GM23248 (cell line): ENCODE data around the gene EIF4G1. TPM values are rescaled to one million over a fixed set of nuclear protein-coding genes. Genes with fewer than 3 reads are reported as not detected.

ENCODE experiments used
- DNase-seq: peaks from one replicate; pipeline ENCODE4 v3.0.0-alpha.2; 2015
- H2AFZ ChIP-seq: fragments of 200-600 bp; sonication (generic); 2 replicates; pipeline ENCODE4 v1.6.1; 2016; ENCODE audit warnings: antibody characterized with exemption
- H3F3A ChIP-seq: fragments of 200-600 bp; sonication (generic); 2 replicates; pipeline ENCODE4 v1.6.1; 2016; ENCODE audit warnings: mild to moderate bottlenecking, antibody characterized with exemption, mixed run types; ENCODE audit not compliant: insufficient read depth
- H3K27ac ChIP-seq: fragments of 200-600 bp; sonication (generic); 2 replicates; pipeline ENCODE4 v1.5.1; 2016; ENCODE audit warnings: mild to moderate bottlenecking
- H3K27me3 ChIP-seq: fragments of 200-600 bp; sonication (generic); replicated peaks from 2 replicates; pipeline ENCODE4 v1.6.1; 2016; ENCODE audit warnings: mild to moderate bottlenecking; ENCODE audit not compliant: insufficient read depth
- H3K36me3 ChIP-seq: fragments of 200-600 bp; sonication (generic); 2 replicates; pipeline ENCODE4 v1.6.1; 2016; ENCODE audit warnings: low read depth, mild to moderate bottlenecking
- H3K4me1 ChIP-seq: fragments of 200-600 bp; sonication (generic); 2 replicates; pipeline ENCODE4 v1.6.1; 2016; ENCODE audit warnings: mild to moderate bottlenecking; ENCODE audit not compliant: insufficient read depth
- H3K4me2 ChIP-seq: fragments of 200-600 bp; sonication (generic); one replicate; pipeline ENCODE4 v1.6.1; 2016; ENCODE audit warnings: mild to moderate bottlenecking; ENCODE audit not compliant: unreplicated experiment
- H3K4me3 ChIP-seq: fragments of 200-600 bp; sonication (generic); 2 replicates; pipeline ENCODE4 v1.5.1; 2016; ENCODE audit warnings: mild to moderate bottlenecking
- H3K79me2 ChIP-seq: fragments of 200-600 bp; sonication (generic); 2 replicates; pipeline ENCODE4 v1.6.1; 2016; ENCODE audit warnings: mild to moderate bottlenecking; ENCODE audit not compliant: insufficient read depth
- H3K9ac ChIP-seq: fragments of 200-600 bp; sonication (generic); 2 replicates; pipeline ENCODE4 v1.6.1; 2016; ENCODE audit warnings: mild to moderate bottlenecking
- H3K9me2 ChIP-seq: fragments of 200-600 bp; sonication (generic); 2 replicates; pipeline ENCODE4 v1.6.1; 2016; ENCODE audit warnings: mixed run types, mild to moderate bottlenecking, moderate library complexity; ENCODE audit not compliant: insufficient read depth
- H3K9me3 ChIP-seq: fragments of 200-600 bp; sonication (generic); one replicate; pipeline ENCODE4 v1.6.1; 2017; ENCODE audit warnings: low read depth
- H4K20me1 ChIP-seq: fragments of 200-600 bp; sonication (generic); 2 replicates; pipeline ENCODE4 v1.6.0; 2016; ENCODE audit not compliant: insufficient read depth
- EZH2 ChIP-seq: fragments of 200-600 bp; sonication (generic); IDR thresholded peaks from 2 replicates; pipeline ENCODE4 v1.6.1; 2018; ENCODE audit warnings: antibody characterized with exemption, mild to moderate bottlenecking; ENCODE audit not compliant: insufficient read depth, poor library complexity, severe bottlenecking
- EZH2phosphoT487 ChIP-seq: fragments of 200-600 bp; sonication (generic); IDR thresholded peaks from 2 replicates; pipeline ENCODE4 v1.6.1; 2018; ENCODE audit warnings: antibody characterized with exemption, moderate library complexity, mild to moderate bottlenecking, low read depth; ENCODE audit not compliant: insufficient read depth
- WGBS, 2 experiments: methylation state at CpG; one replicate each; pipeline ENCODE4 v1.1.6; 2015 to 2017; ENCODE audit warnings: low lambda C conversion rate in 2 of 2, low coverage in 1 of 2; ENCODE audit errors: missing lambda C conversion rate in 2 of 2; 5-methylcytosine and 5-hydroxymethylcytosine counted together
- in situ Hi-C: fragments of 300-500 bp; cut with MboI; formaldehyde crosslinking; loops from 2 replicates; pipeline ENCODE4 v1.15.0; 2020
- polyA plus RNA-seq: library from polyadenylated mRNA; unstranded; fragments of >200 nt; fragmentation: Nextera tagmentation; extraction: Ambion mirVana; gene quantifications from 2 replicates; pipeline ENCODE4 v1.2.1, GENCODE V29; 2016
- total RNA-seq: library from RNA; depleted of rRNA; stranded (reverse); fragments of >200 nt; shearing (Covaris generic); gene quantifications from 2 replicates; pipeline ENCODE4 v1.2.3, GENCODE V29; 2014

EIF4G1 gene
- total and polyA plus RNA-seq, 2 experiments from 2014 or later, result 184 to 370 TPM

DNA sequence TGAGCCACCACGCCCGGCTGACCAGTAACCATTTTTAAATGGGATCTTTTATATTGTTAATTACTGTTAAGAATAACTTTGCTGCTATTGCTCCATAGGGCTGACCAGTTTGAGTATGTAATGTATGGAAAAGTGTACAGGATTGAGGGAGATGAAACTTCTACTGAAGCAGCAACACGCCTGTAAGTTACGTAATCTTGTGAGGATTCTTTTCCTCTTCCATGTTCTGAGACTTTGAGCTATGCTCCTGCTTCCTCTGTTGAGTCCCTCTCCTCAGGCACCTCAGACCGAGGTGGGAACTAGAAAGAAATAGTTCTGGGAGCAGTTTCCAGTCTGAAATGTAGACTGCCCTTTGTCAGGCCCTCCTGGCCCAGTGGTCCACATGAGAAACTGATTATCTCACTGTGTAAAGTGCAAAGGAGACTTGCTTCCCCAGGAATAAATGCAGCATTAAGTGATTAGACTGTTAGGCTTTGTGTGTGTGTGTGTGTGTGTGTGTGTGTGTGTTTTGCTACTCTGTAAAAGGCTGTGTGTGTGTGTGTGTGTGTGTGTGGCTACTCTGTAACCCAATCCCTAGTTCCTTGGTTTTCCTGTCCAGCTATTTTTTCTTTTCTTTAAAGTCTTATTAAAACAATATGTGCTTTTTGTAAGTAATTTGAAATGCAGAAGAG, 52.3 kb downstream of the EIF4G1 start:
- Histone ChIP-seq H3K9me3 (no peaks in the 10 kb centered on the region), H3K27ac (no peak overlapping the region), H3K36me3 (peaks cover 20% of the 10 kb centered on the region), H3K79me2 (peaks cover 28% of the 10 kb centered on the region), H3K4me1 (peaks cover 33% of the 10 kb centered on the region), H3K27me3 (no peaks in the 10 kb centered on the region), H3K4me3 (no peak overlapping the region), H3K4me2 (no peak overlapping the region), H3K9ac (no peak overlapping the region), H3K9me2 (no peaks in the 10 kb centered on the region), H2AFZ (no peak overlapping the region), H4K20me1 (no peaks in the 10 kb centered on the region), H3F3A (peaks cover 50% of the 10 kb centered on the region)
- TF ChIP-seq EZH2phosphoT487 (no peak), EZH2 (no peak)
- WGBS, 2 experiments, result 78 to 79% methylated on average over 5 of the region's 5 CpGs
- in situ Hi-C loops, result loop anchor here (25.0 kb wide), 1 partner anchor 421 kb away; no protein-coding TSS in a partner anchor
- peak; percentile 23 for DNase-seq

DNA sequence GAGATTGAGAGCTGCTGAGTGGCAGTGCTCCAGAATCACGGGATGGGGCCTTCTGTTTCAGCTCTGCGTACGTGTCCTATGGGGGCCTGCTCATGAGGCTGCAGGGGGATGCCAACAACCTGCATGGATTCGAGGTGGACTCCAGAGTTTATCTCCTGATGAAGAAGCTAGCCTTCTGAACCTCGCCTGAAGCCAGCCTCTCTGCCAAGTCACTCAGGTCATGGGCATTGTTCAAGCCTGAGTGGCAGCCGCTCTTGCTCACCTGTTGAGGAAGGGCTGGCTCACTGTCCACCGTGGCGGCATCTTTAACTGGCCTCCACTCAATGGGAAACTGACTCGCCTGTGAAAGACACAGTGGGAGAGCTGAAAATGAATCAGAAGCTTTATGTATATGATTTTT, 53.7 kb downstream of the EIF4G1 start:
- in situ Hi-C loops, result loop anchor here (25.0 kb wide), 1 partner anchor 419 kb away; no protein-coding TSS in a partner anchor
- H3K9me3 ChIP-seq, result no peaks in the 10 kb centered on the region
- H3K27ac ChIP-seq, result peak overlapping the region; percentile 61
- H3K4me2 ChIP-seq, result peak overlapping the region; percentile 15
- peaks cover 20% of the 10 kb centered on the region for H3K36me3 ChIP-seq
- no peak overlapping the region for H3K4me3 ChIP-seq
- H3K9me2 ChIP-seq, result no peaks in the 10 kb centered on the region
- no peaks in the 10 kb centered on the region for H4K20me1 ChIP-seq
- no peak for TF ChIP-seq EZH2phosphoT487
- TF ChIP-seq EZH2, result no peak
- peaks cover 50% of the 10 kb centered on the region for H3F3A ChIP-seq
- peaks cover 28% of the 10 kb centered on the region for H3K79me2 ChIP-seq
- H3K9ac ChIP-seq, result no peak overlapping the region
- peaks cover 33% of the 10 kb centered on the region for H3K4me1 ChIP-seq
- 69 to 73% methylated on average over 9 of the region's 9 CpGs for WGBS, 2 experiments
- H3K27me3 ChIP-seq, result no peaks in the 10 kb centered on the region
- DNase-seq, result no peak
- no peak overlapping the region for H2AFZ ChIP-seq

DNA sequence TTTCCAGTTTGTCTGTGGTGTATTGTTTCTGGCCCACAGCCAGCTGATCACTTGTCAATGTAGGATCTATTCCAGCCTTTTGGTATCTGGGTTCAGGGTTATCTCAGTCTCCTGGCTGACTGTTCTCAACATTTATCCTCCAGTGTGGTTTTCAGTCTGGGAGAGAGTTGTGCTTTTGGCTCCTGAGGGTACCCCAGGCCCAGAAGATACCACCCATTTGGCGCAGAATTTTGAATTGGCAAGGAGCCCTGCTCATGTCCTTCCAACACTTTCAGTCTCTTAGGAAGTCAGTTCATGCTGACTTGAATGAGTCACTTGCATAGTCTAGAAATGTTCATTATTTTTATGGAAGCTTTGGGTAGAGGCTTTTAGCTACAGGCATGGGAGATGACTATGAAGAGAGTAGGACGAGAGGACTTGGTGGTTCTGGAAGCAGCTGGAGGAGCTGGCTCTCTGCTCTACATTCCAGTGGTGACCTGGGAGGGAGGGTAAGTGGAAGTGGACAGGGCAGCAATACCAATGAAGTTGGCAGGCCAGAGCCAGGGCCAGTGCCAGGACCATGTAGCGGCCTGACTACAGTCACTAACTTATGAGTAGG, 54.3 kb downstream of the EIF4G1 start:
- peak overlapping the region; percentile 15 for H3K4me2 ChIP-seq
- no peaks in the 10 kb centered on the region for H4K20me1 ChIP-seq
- H3K9ac ChIP-seq, result no peak overlapping the region
- no peaks in the 10 kb centered on the region for H3K9me3 ChIP-seq
- peaks cover 50% of the 10 kb centered on the region for H3F3A ChIP-seq
- 20 to 30% methylated on average over 3 of the region's 3 CpGs for WGBS, 2 experiments
- H3K9me2 ChIP-seq, result no peaks in the 10 kb centered on the region
- peaks cover 39% of the 10 kb centered on the region for H3K4me1 ChIP-seq
- H3K79me2 ChIP-seq, result peaks cover 25% of the 10 kb centered on the region
- no peaks in the 10 kb centered on the region for H3K27me3 ChIP-seq
- H3K27ac ChIP-seq, result peak overlapping the region; percentile 61
- in situ Hi-C loops, result loop anchor here (25.0 kb wide), 1 partner anchor 419 kb away; no protein-coding TSS in a partner anchor
- TF ChIP-seq EZH2phosphoT487, result no peak
- no peak for TF ChIP-seq EZH2
- DNase-seq, result peak; percentile 84
- peaks cover 20% of the 10 kb centered on the region for H3K36me3 ChIP-seq
- no peak overlapping the region for H2AFZ ChIP-seq
- no peak overlapping the region for H3K4me3 ChIP-seq

DNA sequence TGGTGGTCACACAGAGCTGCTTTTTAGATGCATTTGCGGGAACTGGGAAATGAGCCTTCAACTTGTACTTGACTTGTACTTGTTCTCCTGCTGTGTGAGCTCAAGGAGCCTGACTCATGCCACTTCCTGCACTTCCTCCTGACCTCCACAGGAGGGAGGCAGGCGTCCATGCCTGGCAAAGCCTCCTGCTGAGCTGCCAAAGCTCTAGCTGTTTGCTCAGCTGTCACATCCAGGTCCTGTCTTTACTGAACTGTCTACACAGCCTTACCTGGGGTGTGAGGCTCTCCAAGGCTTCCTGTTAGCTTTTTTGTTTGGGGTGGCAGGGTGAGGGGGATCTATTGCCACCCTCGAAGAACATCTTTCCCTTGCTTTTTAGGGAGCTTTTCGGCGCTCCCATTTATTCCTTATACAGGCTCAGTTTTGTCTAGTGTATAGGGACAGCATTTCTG, 57.2 kb downstream of the EIF4G1 start:
- 47 to 48% methylated on average over 5 of the region's 5 CpGs for WGBS, 2 experiments
- no peak overlapping the region for H3K4me2 ChIP-seq
- no peak overlapping the region for H2AFZ ChIP-seq
- H3K9ac ChIP-seq, result no peak overlapping the region
- peaks cover 28% of the 10 kb centered on the region for H3K4me1 ChIP-seq
- no peak overlapping the region for H3K4me3 ChIP-seq
- in situ Hi-C loops, result loop anchor here (10.0 to 25.0 kb wide), 2 partner anchors 153 to 416 kb away; no protein-coding TSS in a partner anchor
- H3K27ac ChIP-seq, result no peak overlapping the region
- DNase-seq, result peak; percentile 95
- H3K9me3 ChIP-seq, result no peaks in the 10 kb centered on the region
- H3K79me2 ChIP-seq, result no peaks in the 10 kb centered on the region
- H3F3A ChIP-seq, result peaks cover 38% of the 10 kb centered on the region
- peaks cover 11% of the 10 kb centered on the region for H3K36me3 ChIP-seq
- no peaks in the 10 kb centered on the region for H3K9me2 ChIP-seq
- H4K20me1 ChIP-seq, result no peaks in the 10 kb centered on the region
- H3K27me3 ChIP-seq, result peaks cover under 1% of the 10 kb centered on the region; the same call in 1 of the 2 replicates
- TF ChIP-seq EZH2, result no peak
- no peak for TF ChIP-seq EZH2phosphoT487
